ENCODE results near the gene ZEB2. TPM values are rescaled to one million over a fixed set of nuclear protein-coding genes. Genes with fewer than 3 reads are reported as not detected.
A peak's percentile ranks its signal among the peaks of the same experiment; 100 is the strongest.

The ZEB2 gene
- total RNA-seq, 1 donor from 2014 or later = 108 TPM

DNA sequence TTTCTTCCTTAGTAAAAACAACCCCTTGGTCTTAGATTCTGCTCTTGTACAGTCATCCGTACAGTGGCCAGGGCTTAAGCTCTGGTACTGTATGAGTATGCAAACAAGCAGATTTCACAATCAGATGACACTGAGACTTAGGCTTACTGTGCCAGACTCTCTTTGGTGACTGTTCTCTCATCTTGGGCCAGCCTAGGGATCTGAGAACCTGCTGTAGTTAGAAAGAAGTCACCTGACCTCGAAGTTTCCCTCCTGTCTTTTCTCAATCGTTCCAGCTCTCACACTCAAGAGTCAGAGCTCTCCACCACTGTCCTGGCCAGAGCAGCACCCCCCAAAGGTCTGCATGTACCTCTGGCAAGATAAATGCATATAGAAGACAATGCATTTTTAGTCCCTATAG is 63.2 kb downstream of the ZEB2 start:
- Histone ChIP-seq H3K36me3 (ENCODE audit: control insufficient read depth in 3 of 3, insufficient read depth in 3 of 3, low read length in 3 of 3) (no peaks in the 10 kb centered on the region), H3K9me3 (ENCODE audit: control insufficient read depth in 3 of 3, low read length in 3 of 3) (no peaks in the 10 kb centered on the region), H3K4me3 (ENCODE audit: low read length in 3 of 3) (no peak overlapping the region), H3K9ac (ENCODE audit: low read depth in 1 of 3, low read length in 3 of 3) (no peak overlapping the region), H3K27me3 (ENCODE audit: control insufficient read depth in 3 of 3, insufficient read depth in 3 of 3, low read length in 3 of 3) (no peaks in the 10 kb centered on the region), H3K4me1 (ENCODE audit: control insufficient read depth in 3 of 3, insufficient read depth in 3 of 3, low read length in 3 of 3) (peaks cover 16 to 37% (median 31%) of the 10 kb centered on the region in 3 donors), H3K27ac (ENCODE audit: low read depth, low read length) (no peak overlapping the region)

DNA sequence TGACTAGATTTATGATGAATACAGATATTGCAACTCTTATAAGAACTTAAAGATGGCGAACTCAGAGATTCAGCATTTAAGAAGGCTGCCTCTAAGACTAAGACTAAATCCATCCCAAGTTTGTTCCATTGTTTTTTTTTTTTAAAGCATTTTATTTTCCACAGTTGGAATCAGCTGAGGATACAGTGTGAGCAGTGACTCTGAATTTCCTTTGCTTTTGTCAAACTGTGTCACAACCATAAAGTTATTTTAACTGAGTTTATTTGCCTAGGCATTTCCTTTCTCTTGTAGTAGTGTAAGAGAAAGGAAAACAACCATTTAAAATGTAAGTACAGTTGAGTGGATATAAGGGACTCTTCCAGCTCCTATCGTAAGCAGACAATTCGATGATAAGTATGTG is 63.9 kb downstream of the ZEB2 start:
- H3K4me1 ChIP-seq (ENCODE audit: control insufficient read depth in 3 of 3, insufficient read depth in 3 of 3, low read length in 3 of 3) = peaks cover 11 to 37% (median 25%) of the 10 kb centered on the region in 3 donors
- H3K27ac ChIP-seq (ENCODE audit: low read depth, low read length) = no peak overlapping the region
- no peaks in the 10 kb centered on the region for H3K9me3 ChIP-seq (ENCODE audit: control insufficient read depth in 3 of 3, low read length in 3 of 3)
- H3K9ac ChIP-seq (ENCODE audit: low read depth in 1 of 3, low read length in 3 of 3) = no peak overlapping the region
- no peaks in the 10 kb centered on the region for H3K27me3 ChIP-seq (ENCODE audit: control insufficient read depth in 3 of 3, insufficient read depth in 3 of 3, low read length in 3 of 3)
- H3K4me3 ChIP-seq (ENCODE audit: low read length in 3 of 3) = no peak overlapping the region
- no peaks in the 10 kb centered on the region for H3K36me3 ChIP-seq (ENCODE audit: control insufficient read depth in 3 of 3, insufficient read depth in 3 of 3, low read length in 3 of 3)

DNA sequence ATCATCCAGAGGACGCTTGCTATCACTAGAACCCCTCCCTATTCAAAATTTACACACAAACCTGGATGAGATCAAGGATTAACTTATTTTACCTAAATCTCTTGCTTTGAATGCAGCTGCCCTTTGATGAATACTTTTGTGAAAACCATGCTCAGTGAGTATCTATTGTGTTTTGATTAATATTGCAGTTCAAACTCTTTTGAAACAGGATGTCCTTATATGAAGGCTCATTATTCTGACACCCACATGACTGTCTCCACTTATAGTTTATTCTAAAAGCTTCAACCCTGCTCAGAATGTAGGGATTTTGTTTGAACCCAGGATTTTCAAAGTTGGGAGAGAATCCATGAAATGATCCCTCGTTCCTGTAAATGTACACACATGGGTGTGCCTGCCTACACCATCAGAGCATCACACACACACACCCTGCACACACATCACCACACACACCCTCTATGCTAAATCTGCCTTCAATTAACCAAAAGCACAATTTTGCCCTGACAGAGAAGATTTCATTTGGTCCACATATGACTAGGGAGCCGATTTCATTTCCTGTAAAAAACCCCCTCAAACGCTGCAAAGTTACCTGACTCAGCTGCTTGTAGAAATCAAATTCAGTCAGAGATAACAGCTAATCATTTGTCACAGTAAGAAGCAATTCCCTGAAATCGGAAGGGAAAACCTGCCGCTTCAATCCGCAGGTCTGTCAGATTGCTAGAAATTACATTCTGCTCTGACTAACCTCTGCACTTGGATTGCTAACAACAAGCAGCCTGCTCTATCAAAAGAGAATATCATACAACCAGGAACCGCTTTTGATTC is 65.2 kb downstream of the ZEB2 start:
- Histone ChIP-seq H3K4me1 (ENCODE audit: control insufficient read depth in 3 of 3, insufficient read depth in 3 of 3, low read length in 3 of 3) (peaks cover 11 to 37% (median 25%) of the 10 kb centered on the region in 3 donors), H3K9ac (ENCODE audit: low read depth in 1 of 3, low read length in 3 of 3) (no peak overlapping the region), H3K27ac (ENCODE audit: low read depth, low read length) (no peak overlapping the region), H3K9me3 (ENCODE audit: control insufficient read depth in 3 of 3, low read length in 3 of 3) (no peaks in the 10 kb centered on the region), H3K36me3 (ENCODE audit: control insufficient read depth in 3 of 3, insufficient read depth in 3 of 3, low read length in 3 of 3) (no peaks in the 10 kb centered on the region), H3K27me3 (ENCODE audit: control insufficient read depth in 3 of 3, insufficient read depth in 3 of 3, low read length in 3 of 3) (no peaks in the 10 kb centered on the region), H3K4me3 (ENCODE audit: low read length in 3 of 3) (peak overlapping the region in 1 of 3 donors; percentile 39)

DNA sequence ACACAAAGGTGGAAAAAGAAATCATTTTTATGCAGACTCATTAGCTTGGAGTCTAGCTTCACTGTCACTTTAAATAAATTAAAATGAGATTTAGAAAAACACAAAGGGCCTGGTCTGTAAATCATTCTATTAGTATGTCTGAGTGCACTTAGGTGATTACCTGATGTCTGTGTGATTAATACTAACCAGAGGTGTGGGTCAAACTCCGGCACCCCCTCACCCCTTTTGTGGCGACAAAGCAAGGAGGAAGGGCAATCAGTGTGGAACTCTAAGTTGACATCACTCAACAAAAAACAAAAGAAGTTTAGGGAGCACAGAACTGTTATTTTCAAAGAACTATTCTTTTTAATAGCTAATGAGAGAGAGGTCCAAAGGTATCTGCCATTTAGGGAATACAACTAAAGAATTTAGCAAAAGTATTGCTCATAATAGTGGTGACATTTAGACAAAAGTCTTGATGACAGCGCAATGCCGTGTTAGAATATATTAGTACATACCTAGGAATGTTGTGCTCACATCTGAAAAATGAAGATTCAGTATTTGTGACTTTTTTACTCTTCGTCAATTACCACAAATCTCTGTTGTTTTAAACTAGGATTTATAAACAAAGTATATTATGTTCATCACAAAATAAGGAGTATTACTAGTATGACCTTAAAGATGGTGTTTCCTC is 66.3 kb downstream of the ZEB2 start:
- Histone ChIP-seq H3K27ac (ENCODE audit: low read depth, low read length) (peak overlapping the region; percentile 29), H3K9ac (ENCODE audit: low read depth in 1 of 3, low read length in 3 of 3) (peak overlapping the region in 1 of 3 donors; percentile 69), H3K4me1 (ENCODE audit: control insufficient read depth in 3 of 3, insufficient read depth in 3 of 3, low read length in 3 of 3) (peaks cover 14 to 38% (median 36%) of the 10 kb centered on the region in 3 donors), H3K9me3 (ENCODE audit: control insufficient read depth in 3 of 3, low read length in 3 of 3) (no peaks in the 10 kb centered on the region), H3K4me3 (ENCODE audit: low read length in 3 of 3) (no peak overlapping the region), H3K27me3 (ENCODE audit: control insufficient read depth in 3 of 3, insufficient read depth in 3 of 3, low read length in 3 of 3) (no peaks in the 10 kb centered on the region), H3K36me3 (ENCODE audit: control insufficient read depth in 3 of 3, insufficient read depth in 3 of 3, low read length in 3 of 3) (no peaks in the 10 kb centered on the region)

DNA sequence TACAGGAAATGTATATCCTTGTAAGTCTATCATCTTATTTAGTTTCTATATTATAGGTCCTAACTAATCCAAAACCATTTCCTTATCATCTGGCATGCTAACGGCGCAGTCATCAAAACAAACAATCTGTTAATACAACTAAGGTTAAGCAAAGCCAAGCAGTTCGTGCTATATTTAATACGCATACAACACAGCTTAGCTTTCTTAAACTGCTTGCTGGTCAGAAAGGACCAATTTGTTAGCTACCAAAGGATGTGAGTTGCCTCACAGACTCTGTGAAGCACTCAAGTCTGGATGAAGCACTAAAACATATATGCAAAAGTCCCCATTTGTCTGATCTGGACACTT is 67.0 kb downstream of the ZEB2 start:
- Histone ChIP-seq H3K36me3 (ENCODE audit: control insufficient read depth in 3 of 3, insufficient read depth in 3 of 3, low read length in 3 of 3) (no peaks in the 10 kb centered on the region), H3K4me3 (ENCODE audit: low read length in 3 of 3) (peak overlapping the region; percentile 15 to 66 (median 47)), H3K9ac (ENCODE audit: low read depth in 1 of 3, low read length in 3 of 3) (peak overlapping the region; percentile 4 to 69 (median 61)), H3K27ac (ENCODE audit: low read depth, low read length) (peak overlapping the region; percentile 29), H3K9me3 (ENCODE audit: control insufficient read depth in 3 of 3, low read length in 3 of 3) (no peaks in the 10 kb centered on the region), H3K27me3 (ENCODE audit: control insufficient read depth in 3 of 3, insufficient read depth in 3 of 3, low read length in 3 of 3) (no peaks in the 10 kb centered on the region), H3K4me1 (ENCODE audit: control insufficient read depth in 3 of 3, insufficient read depth in 3 of 3, low read length in 3 of 3) (peaks cover 20 to 42% (median 42%) of the 10 kb centered on the region in 3 donors)

DNA sequence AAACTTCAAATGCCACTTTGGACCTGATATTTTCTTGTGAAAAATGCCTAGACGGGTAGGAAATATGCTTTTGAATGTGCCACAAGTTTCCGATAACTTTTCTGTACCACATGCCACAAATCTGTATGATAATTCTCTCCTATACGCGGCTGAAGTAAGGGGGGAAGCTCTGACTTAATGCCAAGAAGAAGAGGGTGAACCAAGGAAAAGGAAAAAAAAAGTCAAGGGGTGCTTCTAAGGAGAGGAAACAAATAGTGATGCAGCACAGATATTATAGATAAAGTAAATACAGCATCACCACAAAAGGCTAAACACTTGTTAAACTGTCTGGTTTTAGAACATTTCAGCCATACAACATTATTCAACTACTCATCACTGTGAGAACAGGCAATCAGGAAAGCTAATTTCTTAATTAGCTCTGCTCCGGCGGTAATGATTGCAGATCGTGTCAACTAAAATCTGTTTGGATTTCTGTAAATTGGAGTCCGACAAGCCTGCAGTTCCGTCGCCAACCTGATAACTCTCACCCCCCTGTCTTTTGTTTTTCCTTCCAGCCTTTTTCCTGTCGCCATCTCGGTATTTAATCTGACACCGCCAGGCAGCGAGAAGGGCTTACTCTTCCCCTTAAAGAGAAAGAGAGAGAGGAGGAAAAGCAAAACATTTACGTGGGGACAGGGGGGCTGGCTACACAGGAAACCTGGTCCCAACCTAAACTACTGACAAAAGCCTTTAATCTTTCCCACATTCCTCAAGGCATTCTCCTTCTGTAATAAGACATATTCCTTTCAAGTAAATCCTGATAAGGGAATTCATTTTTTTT is 67.5 kb downstream of the ZEB2 start:
- Histone ChIP-seq H3K9ac (ENCODE audit: low read depth in 1 of 3, low read length in 3 of 3) (peak overlapping the region; percentile 4 to 69 (median 61)), H3K4me1 (ENCODE audit: control insufficient read depth in 3 of 3, insufficient read depth in 3 of 3, low read length in 3 of 3) (peaks cover 20 to 42% (median 42%) of the 10 kb centered on the region in 3 donors), H3K27me3 (ENCODE audit: control insufficient read depth in 3 of 3, insufficient read depth in 3 of 3, low read length in 3 of 3) (no peaks in the 10 kb centered on the region), H3K27ac (ENCODE audit: low read depth, low read length) (peak overlapping the region; percentile 29), H3K9me3 (ENCODE audit: control insufficient read depth in 3 of 3, low read length in 3 of 3) (no peaks in the 10 kb centered on the region), H3K4me3 (ENCODE audit: low read length in 3 of 3) (peak overlapping the region; percentile 15 to 66 (median 47)), H3K36me3 (ENCODE audit: control insufficient read depth in 3 of 3, insufficient read depth in 3 of 3, low read length in 3 of 3) (no peaks in the 10 kb centered on the region)

DNA sequence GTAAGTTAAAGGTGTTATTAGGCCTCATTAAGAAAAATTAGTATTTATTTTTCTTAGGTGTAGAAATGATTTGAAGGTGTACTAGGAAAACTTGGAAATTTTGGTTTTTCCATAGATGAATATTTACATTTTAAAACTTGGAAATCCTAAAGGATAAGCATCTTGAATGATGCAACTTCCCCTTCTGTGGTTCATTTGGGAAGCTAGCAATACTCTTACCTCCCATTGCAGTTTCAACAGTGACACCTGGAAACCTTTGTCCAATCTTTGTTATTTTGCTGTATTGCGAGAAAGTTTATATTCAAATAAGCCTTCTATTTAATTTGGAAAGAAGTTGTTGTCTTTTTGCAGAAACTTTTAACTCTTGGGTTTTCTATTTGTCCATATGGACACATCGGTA is 68.5 kb downstream of the ZEB2 start:
- Histone ChIP-seq H3K36me3 (ENCODE audit: control insufficient read depth in 3 of 3, insufficient read depth in 3 of 3, low read length in 3 of 3) (no peaks in the 10 kb centered on the region), H3K4me3 (ENCODE audit: low read length in 3 of 3) (no peak overlapping the region), H3K4me1 (ENCODE audit: control insufficient read depth in 3 of 3, insufficient read depth in 3 of 3, low read length in 3 of 3) (peaks cover 15 to 37% (median 34%) of the 10 kb centered on the region in 3 donors), H3K27ac (ENCODE audit: low read depth, low read length) (no peak overlapping the region), H3K27me3 (ENCODE audit: control insufficient read depth in 3 of 3, insufficient read depth in 3 of 3, low read length in 3 of 3) (no peaks in the 10 kb centered on the region), H3K9ac (ENCODE audit: low read depth in 1 of 3, low read length in 3 of 3) (no peak overlapping the region), H3K9me3 (ENCODE audit: control insufficient read depth in 3 of 3, low read length in 3 of 3) (no peaks in the 10 kb centered on the region)

DNA sequence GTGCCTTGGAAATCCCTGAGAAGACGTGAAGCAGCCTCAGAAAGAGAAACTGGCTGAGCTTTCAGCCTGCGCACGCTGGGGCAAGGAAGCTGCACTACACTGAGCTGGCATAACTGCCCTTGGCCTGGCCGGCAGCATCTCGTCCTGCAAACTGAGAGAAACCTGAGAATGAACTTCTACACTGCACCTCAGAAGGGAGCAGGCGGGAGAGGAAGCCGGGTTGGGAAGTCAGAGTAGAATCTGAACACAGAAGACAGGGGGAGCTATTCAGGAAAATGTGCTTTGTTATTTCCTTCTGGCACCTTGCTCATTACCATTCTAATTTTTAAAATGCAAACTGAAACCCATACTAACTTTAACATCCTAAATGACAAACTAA is 70.9 kb downstream of the ZEB2 start:
- H3K4me3 ChIP-seq (ENCODE audit: low read length in 3 of 3) = peak overlapping the region; percentile 60 to 67 (median 66)
- no peaks in the 10 kb centered on the region for H3K27me3 ChIP-seq (ENCODE audit: control insufficient read depth in 3 of 3, insufficient read depth in 3 of 3, low read length in 3 of 3)
- no peaks in the 10 kb centered on the region for H3K9me3 ChIP-seq (ENCODE audit: control insufficient read depth in 3 of 3, low read length in 3 of 3)
- H3K27ac ChIP-seq (ENCODE audit: low read depth, low read length) = peak overlapping the region; percentile 65
- H3K4me1 ChIP-seq (ENCODE audit: control insufficient read depth in 3 of 3, insufficient read depth in 3 of 3, low read length in 3 of 3) = peaks cover 15 to 37% (median 32%) of the 10 kb centered on the region in 3 donors
- H3K9ac ChIP-seq (ENCODE audit: low read depth in 1 of 3, low read length in 3 of 3) = peak overlapping the region; percentile 44 to 76 (median 63)
- H3K36me3 ChIP-seq (ENCODE audit: control insufficient read depth in 3 of 3, insufficient read depth in 3 of 3, low read length in 3 of 3) = no peaks in the 10 kb centered on the region

DNA sequence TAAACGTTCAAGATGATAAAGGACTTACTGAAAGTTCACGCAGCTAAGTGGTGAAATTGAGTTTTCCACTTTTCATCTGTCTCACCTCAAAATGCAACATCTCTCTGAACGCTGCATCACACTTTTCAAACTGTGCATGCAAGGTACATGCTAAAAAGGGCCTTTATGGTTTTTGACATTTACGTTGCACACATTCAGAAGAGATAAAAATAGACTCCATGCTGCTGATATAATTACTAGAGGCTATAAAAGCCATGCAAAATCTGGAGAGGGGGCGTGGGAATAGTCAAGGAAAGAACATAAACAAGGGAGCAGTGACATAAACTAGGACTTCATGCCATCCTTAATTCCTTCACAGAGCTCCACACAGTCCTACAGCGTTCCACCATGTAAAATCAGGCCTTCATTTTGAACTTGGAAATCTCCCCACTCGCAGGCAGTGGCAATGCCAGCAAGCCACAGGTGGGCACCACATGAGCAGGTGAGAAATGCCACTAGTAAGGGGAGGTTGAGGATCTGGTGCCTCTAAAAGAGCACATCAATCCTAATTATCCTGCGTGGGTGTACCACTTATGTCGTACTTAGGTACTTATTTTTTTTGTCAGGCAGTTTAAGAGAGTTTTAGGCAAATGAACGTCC is 71.4 kb downstream of the ZEB2 start:
- peaks cover 15 to 32% (median 32%) of the 10 kb centered on the region in 3 donors for H3K4me1 ChIP-seq (ENCODE audit: control insufficient read depth in 3 of 3, insufficient read depth in 3 of 3, low read length in 3 of 3)
- H3K27ac ChIP-seq (ENCODE audit: low read depth, low read length) = peak overlapping the region; percentile 65
- peak overlapping the region; percentile 60 to 67 (median 66) for H3K4me3 ChIP-seq (ENCODE audit: low read length in 3 of 3)
- no peaks in the 10 kb centered on the region for H3K27me3 ChIP-seq (ENCODE audit: control insufficient read depth in 3 of 3, insufficient read depth in 3 of 3, low read length in 3 of 3)
- H3K9me3 ChIP-seq (ENCODE audit: control insufficient read depth in 3 of 3, low read length in 3 of 3) = no peaks in the 10 kb centered on the region
- H3K9ac ChIP-seq (ENCODE audit: low read depth in 1 of 3, low read length in 3 of 3) = peak overlapping the region; percentile 44 to 76 (median 63)
- H3K36me3 ChIP-seq (ENCODE audit: control insufficient read depth in 3 of 3, insufficient read depth in 3 of 3, low read length in 3 of 3) = no peaks in the 10 kb centered on the region
